HepG2 (cell line): ENCODE results near the gene HARBI1. TPM values are rescaled to one million over a fixed set of nuclear protein-coding genes. Genes with fewer than 3 reads are reported as not detected.

Experiments used
- ATAC-seq: fragments of 200-7000 bp; cut with Tn5 transposase; 3 replicates; pipeline ENCODE4 v1.9.1; 2020; ENCODE audit warnings: mild to moderate bottlenecking, moderate library complexity
- BruUV-seq: library from RNA; stranded (reverse); fragments of 400-500 nt; replicated peaks from 2 replicates; lab custom pipeline; 2021; lab: Mats Ljungman, UMichigan
- CTCF ChIA-PET: fragments of 300-600 bp; formaldehyde crosslinking; extraction: SDS; loops from one replicate; lab custom pipeline; 2021; ENCODE audit warnings: low total read pairs, inconsistent platforms, low intra/inter-chr PET ratio; lab: Yijun Ruan, JAX
- POLR2A ChIA-PET: fragments of 350-600 bp; sonication (Branson Sonifier 250); formaldehyde crosslinking; loops from one replicate; lab custom pipeline; 2020; ENCODE audit warnings: antibody characterized with exemption, inconsistent platforms; lab: Yijun Ruan, JAX
- DNase-seq: peaks from one replicate; pipeline ENCODE4 v3.0.0-alpha.2; 2015; ENCODE audit warnings: low spot score
- FAIRE-seq: peaks from 3 replicates; lab custom pipeline; 2011; peaks lifted over from hg19 to GRCh38; lab: Jason Lieb, UNC
- H2AFZ ChIP-seq: one replicate; pipeline ENCODE4 v1.6.1; 2011; ENCODE audit warnings: low read length, inconsistent platforms
- H3K27ac ChIP-seq: fragments of 300-600 bp; 3 replicates; pipeline ENCODE4 v1.8.0; 2011; ENCODE audit warnings: mixed run types, mild to moderate bottlenecking, mixed read lengths, low read length, inconsistent platforms; ENCODE audit not compliant: insufficient read depth; ENCODE audit errors: extremely low read length
- H3K27me3 ChIP-seq, 2 experiments: fragments of 200-600 bp in 1 of 2; 2 replicates in 1 of 2; 3 replicates in 1 of 2; pipeline versions ENCODE4 v1.6.0 to v1.8.0; 2011; ENCODE audit warnings: low read length in 2 of 2, mild to moderate bottlenecking in 2 of 2, moderate library complexity in 2 of 2, inconsistent platforms in 1 of 2; ENCODE audit not compliant: insufficient read depth in 2 of 2, control insufficient read depth in 1 of 2
- H3K36me3 ChIP-seq, 2 experiments: fragments of 200-600 bp in 1 of 2; replicated peaks in 1 of 2; 2 replicates in 1 of 2; 3 replicates in 1 of 2; pipeline versions ENCODE4 v1.5.1 to v1.8.0; 2011; ENCODE audit warnings: low read length in 2 of 2, inconsistent platforms in 1 of 2; ENCODE audit not compliant: insufficient read depth in 2 of 2, control insufficient read depth in 1 of 2
- H3K4me1 ChIP-seq: 2 replicates; pipeline ENCODE4 v1.5.1; 2012; ENCODE audit warnings: low read length, inconsistent platforms; ENCODE audit not compliant: insufficient read depth
- H3K4me2 ChIP-seq: 2 replicates; pipeline ENCODE4 v1.6.0; 2011; ENCODE audit warnings: low read depth, low read length, inconsistent platforms
- H3K4me3 ChIP-seq, 3 experiments: fragments of 200-600 bp in 1 of 3; sonication (generic), shearing (Covaris generic) in 1 of 3; replicated peaks in 1 of 3; 2 replicates each; pipeline ENCODE4 v1.5.1; 2011 to 2016; ENCODE audit warnings: low read length in 3 of 3, inconsistent platforms in 2 of 3, low read depth in 2 of 3, mild to moderate bottlenecking in 2 of 3, control low read depth in 1 of 3, mixed read lengths in 1 of 3; ENCODE audit not compliant: insufficient read depth in 1 of 3
- H3K79me2 ChIP-seq: one replicate; pipeline ENCODE4 v1.6.1; 2011; ENCODE audit warnings: low read length, inconsistent platforms; ENCODE audit not compliant: insufficient read depth
- H3K9ac ChIP-seq: 2 replicates; pipeline ENCODE4 v1.6.0; 2011; ENCODE audit warnings: mild to moderate bottlenecking, low read depth, low read length, inconsistent platforms; ENCODE audit not compliant: insufficient read depth
- H3K9me3 ChIP-seq: 2 replicates; pipeline ENCODE4 v1.5.1; 2012; ENCODE audit warnings: mild to moderate bottlenecking, low read length
- H4K20me1 ChIP-seq: 2 replicates; pipeline ENCODE4 v1.6.0; 2011; ENCODE audit warnings: inconsistent platforms, mild to moderate bottlenecking, low read length, moderate library complexity; ENCODE audit not compliant: insufficient read depth
- FOSL2 ChIP-seq: sonication (generic); formaldehyde crosslinking; IDR thresholded peaks from 2 replicates; pipeline ENCODE4 v1.4.0; 2020; ENCODE audit warnings: missing genetic modification reagents
- WGBS: methylation state at CpG from one replicate; pipeline ENCODE4 v1.1.6; 2017; ENCODE audit warnings: low lambda C conversion rate; 5-methylcytosine and 5-hydroxymethylcytosine counted together
- in situ Hi-C: cut with HindIII; loops from 2 replicates; pipeline ENCODE4 v1.10.0; 2017; ENCODE audit warnings: low pct_unique_long_range_greater_than_20kb; ENCODE audit not compliant: extremely low pct_ligation_motif_present
- intact Hi-C: fragments of 100-400 bp; cut with micrococcal nuclease; formaldehyde crosslinking; loops from one replicate; pipeline ENCODE4 v1.10.0; 2022; ENCODE audit not compliant: unreplicated experiment
- polyA plus RNA-seq, 8 experiments: library from polyadenylated mRNA; depleted of rRNA in 3 of 8; stranded (reverse) in 7 of 8; unstranded in 1 of 8; fragments of >200 nt; fragmentation: Illumina TruSeq in 4 of 8; extraction: Trizol in 4 of 8; gene quantifications; 2 replicates each; pipeline versions ENCODE4 v1.2.1 to v1.2.3, GENCODE V29; 2011 to 2016; ENCODE audit warnings: low read depth in 4 of 8, missing spikeins in 1 of 8, mixed read lengths in 1 of 8; ENCODE audit not compliant: insufficient read depth in 1 of 8
- total RNA-seq, 5 experiments: library from RNA; depleted of rRNA; stranded (reverse); fragments of >200 nt; fragmentation: Illumina TruSeq; extraction: Trizol; gene quantifications; 2 replicates each; pipeline ENCODE4 v1.2.3, GENCODE V29; 2016; ENCODE audit warnings: low read depth in 1 of 5
- TF ChIP-seq, protein P1 (sequence below): sonication (generic); formaldehyde crosslinking; IDR thresholded peaks from one replicate; pipeline ENCODE4 v1.5.1; 2020; ENCODE audit warnings: mild to moderate bottlenecking, missing genetic modification reagents; ENCODE audit errors: not compliant biosample characterization

Gene HARBI1
- total and polyA plus RNA-seq, 2 of the 13 experiments (the other 11 are each of a cell fraction or from before 2014, with no cell fraction given), result 2.5 to 4.8 TPM

DNA sequence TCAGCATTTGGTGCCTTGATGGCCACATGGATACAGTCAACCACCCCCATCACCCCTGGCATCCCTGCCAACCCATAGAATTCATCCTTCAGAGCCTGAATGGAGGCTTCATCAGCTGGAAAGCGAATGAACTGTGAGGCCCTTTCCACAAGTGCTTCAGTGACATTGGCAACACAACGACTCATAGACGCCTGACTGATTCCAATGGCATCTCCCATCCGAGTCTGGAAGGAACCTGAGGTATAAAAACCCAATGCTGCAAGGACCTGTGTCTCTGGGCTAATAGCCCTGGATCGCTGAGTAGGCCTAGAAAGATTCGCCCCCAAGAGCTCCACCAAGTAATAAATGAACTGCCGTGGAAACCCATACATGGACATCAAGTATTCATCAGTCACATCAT lies 1.3 kb downstream of the HARBI1 start:
- BruUV-seq, result no TSS peak
- Histone ChIP-seq H3K4me3 (peak overlapping the region in 1 of 3 experiments; percentile 100; a peak in 1 of 6 replicates), H2AFZ (no peak overlapping the region), H3K36me3 (no peaks in the 10 kb centered on the region; a peak in 1 of 5 replicates), H3K9ac (no peak overlapping the region), H3K4me2 (peak overlapping the region; percentile 69), H3K9me3 (no peaks in the 10 kb centered on the region), H4K20me1 (no peaks in the 10 kb centered on the region), H3K27me3 (no peaks in the 10 kb centered on the region; a peak in 1 of 5 replicates), H3K79me2 (peaks cover 28% of the 10 kb centered on the region), H3K4me1 (peaks cover 61% of the 10 kb centered on the region), H3K27ac (peak overlapping the region; percentile 10)
- ChIA-PET CTCF (no interaction called here), POLR2A (interaction anchor here (0.7 to 1.7 kb wide), 6 partner anchors 10 to 86 kb away, joined by 3 to 8 read pairs (median 4); partner anchors contain the start of gene AMBRA1)
- in situ Hi-C loops (no loop called here), intact Hi-C loops (loop anchor here (2.0 to 5.0 kb wide), 2 partner anchors 21 to 78 kb away; partner anchors contain the start of gene AMBRA1)
- no peak for FAIRE-seq
- TF ChIP-seq, protein P1, sequence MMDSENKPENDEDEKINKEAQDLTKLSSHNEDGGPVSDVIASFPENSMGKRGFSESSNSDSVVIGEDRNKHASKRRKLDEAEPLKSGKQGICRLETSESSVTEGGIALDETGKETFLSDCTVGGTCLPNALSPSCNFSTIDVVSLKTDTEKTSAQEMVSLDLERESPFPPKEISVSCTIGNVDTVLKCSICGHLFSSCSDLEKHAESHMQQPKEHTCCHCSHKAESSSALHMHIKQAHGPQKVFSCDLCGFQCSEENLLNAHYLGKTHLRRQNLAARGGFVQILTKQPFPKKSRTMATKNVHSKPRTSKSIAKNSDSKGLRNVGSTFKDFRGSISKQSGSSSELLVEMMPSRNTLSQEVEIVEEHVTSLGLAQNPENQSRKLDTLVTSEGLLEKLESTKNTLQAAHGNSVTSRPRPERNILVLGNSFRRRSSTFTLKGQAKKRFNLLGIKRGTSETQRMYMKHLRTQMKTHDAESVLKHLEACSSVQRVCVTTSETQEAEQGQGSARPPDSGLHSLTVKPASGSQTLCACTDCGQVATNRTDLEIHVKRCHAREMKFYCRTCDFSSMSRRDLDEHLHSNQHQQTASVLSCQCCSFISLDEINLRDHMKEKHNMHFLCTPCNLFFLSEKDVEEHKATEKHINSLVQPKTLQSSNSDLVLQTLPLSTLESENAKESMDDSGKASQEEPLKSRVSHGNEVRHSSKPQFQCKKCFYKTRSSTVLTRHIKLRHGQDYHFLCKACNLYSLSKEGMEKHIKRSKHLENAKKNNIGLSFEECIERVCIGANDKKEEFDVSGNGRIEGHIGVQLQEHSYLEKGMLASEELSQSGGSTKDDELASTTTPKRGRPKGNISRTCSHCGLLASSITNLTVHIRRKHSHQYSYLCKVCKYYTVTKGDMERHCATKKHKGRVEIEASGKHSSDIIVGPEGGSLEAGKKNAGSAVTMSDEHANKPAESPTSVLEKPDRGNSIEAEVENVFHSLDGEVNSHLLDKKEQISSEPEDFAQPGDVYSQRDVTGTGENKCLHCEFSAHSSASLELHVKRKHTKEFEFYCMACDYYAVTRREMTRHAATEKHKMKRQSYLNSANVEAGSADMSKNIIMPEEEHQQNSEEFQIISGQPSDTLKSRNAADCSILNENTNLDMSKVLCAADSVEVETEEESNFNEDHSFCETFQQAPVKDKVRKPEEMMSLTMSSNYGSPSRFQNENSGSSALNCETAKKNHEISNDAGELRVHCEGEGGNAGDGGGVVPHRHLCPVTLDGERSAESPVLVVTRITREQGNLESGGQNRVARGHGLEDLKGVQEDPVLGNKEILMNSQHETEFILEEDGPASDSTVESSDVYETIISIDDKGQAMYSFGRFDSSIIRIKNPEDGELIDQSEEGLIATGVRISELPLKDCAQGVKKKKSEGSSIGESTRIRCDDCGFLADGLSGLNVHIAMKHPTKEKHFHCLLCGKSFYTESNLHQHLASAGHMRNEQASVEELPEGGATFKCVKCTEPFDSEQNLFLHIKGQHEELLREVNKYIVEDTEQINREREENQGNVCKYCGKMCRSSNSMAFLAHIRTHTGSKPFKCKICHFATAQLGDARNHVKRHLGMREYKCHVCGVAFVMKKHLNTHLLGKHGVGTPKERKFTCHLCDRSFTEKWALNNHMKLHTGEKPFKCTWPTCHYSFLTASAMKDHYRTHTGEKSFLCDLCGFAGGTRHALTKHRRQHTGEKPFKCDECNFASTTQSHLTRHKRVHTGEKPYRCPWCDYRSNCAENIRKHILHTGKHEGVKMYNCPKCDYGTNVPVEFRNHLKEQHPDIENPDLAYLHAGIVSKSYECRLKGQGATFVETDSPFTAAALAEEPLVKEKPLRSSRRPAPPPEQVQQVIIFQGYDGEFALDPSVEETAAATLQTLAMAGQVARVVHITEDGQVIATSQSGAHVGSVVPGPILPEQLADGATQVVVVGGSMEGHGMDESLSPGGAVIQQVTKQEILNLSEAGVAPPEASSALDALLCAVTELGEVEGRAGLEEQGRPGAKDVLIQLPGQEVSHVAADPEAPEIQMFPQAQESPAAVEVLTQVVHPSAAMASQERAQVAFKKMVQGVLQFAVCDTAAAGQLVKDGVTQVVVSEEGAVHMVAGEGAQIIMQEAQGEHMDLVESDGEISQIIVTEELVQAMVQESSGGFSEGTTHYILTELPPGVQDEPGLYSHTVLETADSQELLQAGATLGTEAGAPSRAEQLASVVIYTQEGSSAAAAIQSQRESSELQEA, result no peak
- 0 out of 2 replicates have a peak, but pooled peaks have one; percentile 8 for TF ChIP-seq FOSL2
- 95% methylated on average over 7 of the region's 7 CpGs for WGBS
- no peak for DNase-seq
- no peak for ATAC-seq
